OCI-LY1 (cell line): Measurements from ENCODE around the gene PTPDC1.

Source experiments
- H2AFZ ChIP-seq: fragments of 200-600 bp; sonication (generic), shearing (Covaris generic); 2 replicates; pipeline ENCODE4 v1.6.0; 2014; ENCODE audit warnings: antibody characterized with exemption, mild to moderate bottlenecking, low read length
- H3F3A ChIP-seq: fragments of 200-600 bp; sonication (generic), shearing (Covaris generic); 2 replicates; pipeline ENCODE4 v1.6.0; 2014; ENCODE audit warnings: mild to moderate bottlenecking, antibody characterized with exemption, low read length, moderate library complexity; ENCODE audit not compliant: insufficient read depth
- H3K27ac ChIP-seq: fragments of 200-600 bp; sonication (generic); 2 replicates; pipeline ENCODE4 v1.5.1; 2014; ENCODE audit warnings: low read length, mixed run types, mild to moderate bottlenecking, low read depth; ENCODE audit not compliant: poor library complexity, severe bottlenecking
- H3K27me3 ChIP-seq: fragments of 200-600 bp; sonication (generic); 2 replicates; pipeline ENCODE4 v1.6.0; 2014; ENCODE audit warnings: antibody characterized with exemption, mild to moderate bottlenecking, low read length, moderate library complexity; ENCODE audit not compliant: insufficient read depth
- H3K36me3 ChIP-seq: fragments of 200-600 bp; sonication (generic); 2 replicates; pipeline ENCODE4 v1.6.1; 2014; ENCODE audit warnings: mild to moderate bottlenecking, antibody characterized with exemption, low read length, moderate library complexity, mixed read lengths; ENCODE audit not compliant: insufficient read depth
- H3K4me1 ChIP-seq: fragments of 200-600 bp; sonication (generic); 2 replicates; pipeline ENCODE4 v1.5.1; 2014; ENCODE audit warnings: mild to moderate bottlenecking, low read length, moderate library complexity; ENCODE audit not compliant: insufficient read depth, severe bottlenecking
- H3K4me2 ChIP-seq: fragments of 200-600 bp; sonication (generic), shearing (Covaris generic); 2 replicates; pipeline ENCODE4 v1.6.1; 2014; ENCODE audit warnings: low read length
- H3K4me3 ChIP-seq: fragments of 200-600 bp; sonication (generic); 2 replicates; pipeline ENCODE4 v1.5.1; 2014; ENCODE audit warnings: low read length, low read depth, mild to moderate bottlenecking, mixed read lengths; ENCODE audit not compliant: poor library complexity, severe bottlenecking
- H3K79me2 ChIP-seq: fragments of 200-600 bp; shearing (Covaris generic); 2 replicates; pipeline ENCODE4 v1.6.1; 2016; ENCODE audit warnings: mixed run types, low read length, mixed read lengths; ENCODE audit not compliant: insufficient read depth
- H3K9ac ChIP-seq: fragments of 200-600 bp; sonication (generic), shearing (Covaris generic); 2 replicates; pipeline ENCODE4 v1.6.1; 2014; ENCODE audit warnings: mild to moderate bottlenecking, low read length, mixed read lengths
- H3K9me2 ChIP-seq: fragments of 200-600 bp; sonication (generic), shearing (Covaris generic); 2 replicates; pipeline ENCODE4 v1.6.1; 2014; ENCODE audit warnings: low read depth, mild to moderate bottlenecking, low read length, mixed read lengths
- H3K9me3 ChIP-seq: fragments of 200-600 bp; shearing (Covaris generic); 2 replicates; pipeline ENCODE4 v1.6.1; 2014; ENCODE audit warnings: low read length, mixed read lengths
- H4K20me1 ChIP-seq: fragments of 200-600 bp; sonication (generic), shearing (Covaris generic); 2 replicates; pipeline ENCODE4 v1.6.0; 2016; ENCODE audit warnings: mild to moderate bottlenecking, low read length; ENCODE audit not compliant: insufficient read depth
- EZH2 ChIP-seq: fragments of 200-600 bp; sonication (generic), shearing (Covaris generic); IDR thresholded peaks from 2 replicates; pipeline ENCODE4 v1.8.0; 2017; ENCODE audit warnings: borderline replicate concordance, mixed run types, mild to moderate bottlenecking, antibody characterized with exemption, low read length, moderate library complexity, mixed read lengths
- TF ChIP-seq, protein P1 (sequence below): fragments of 200-600 bp; sonication (generic), shearing (Covaris generic); IDR thresholded peaks from 2 replicates; pipeline ENCODE4 v1.5.1; 2017; ENCODE audit warnings: mild to moderate bottlenecking, antibody characterized with exemption, low read length, moderate library complexity, mixed read lengths

Gene PTPDC1

DNA sequence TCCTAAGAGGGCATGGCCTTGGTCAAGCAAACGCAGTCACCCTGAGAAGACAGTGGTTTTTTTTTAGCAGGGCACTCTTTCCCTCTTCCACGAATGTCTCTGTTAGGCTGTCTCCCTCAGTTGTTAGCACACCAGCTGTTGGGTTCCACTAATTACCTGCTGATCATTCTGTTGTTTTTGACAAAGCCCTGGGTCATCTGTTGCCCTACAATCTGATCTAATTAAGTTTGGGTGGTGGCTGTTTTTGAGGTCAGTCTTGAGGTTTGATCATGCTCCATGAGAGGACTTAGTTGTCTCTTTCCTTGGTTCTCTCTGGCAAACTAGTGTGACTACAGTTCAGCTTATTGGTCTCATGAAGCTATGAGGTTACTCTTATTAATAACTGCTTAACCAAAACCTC is 5.0 kb upstream of the PTPDC1 start:
- Histone ChIP-seq H3K79me2 (no peaks in the 10 kb centered on the region), H3F3A (no peaks in the 10 kb centered on the region), H3K9me3 (no peaks in the 10 kb centered on the region), H3K27ac (no peak overlapping the region), H2AFZ (no peak overlapping the region), H3K4me3 (no peak overlapping the region), H3K4me2 (no peak overlapping the region), H3K27me3 (no peaks in the 10 kb centered on the region), H4K20me1 (no peaks in the 10 kb centered on the region), H3K9me2 (no peaks in the 10 kb centered on the region; the same call in 1 of the 2 replicates), H3K4me1 (no peaks in the 10 kb centered on the region), H3K9ac (no peak overlapping the region), H3K36me3 (no peaks in the 10 kb centered on the region)
- TF ChIP-seq, protein P1, sequence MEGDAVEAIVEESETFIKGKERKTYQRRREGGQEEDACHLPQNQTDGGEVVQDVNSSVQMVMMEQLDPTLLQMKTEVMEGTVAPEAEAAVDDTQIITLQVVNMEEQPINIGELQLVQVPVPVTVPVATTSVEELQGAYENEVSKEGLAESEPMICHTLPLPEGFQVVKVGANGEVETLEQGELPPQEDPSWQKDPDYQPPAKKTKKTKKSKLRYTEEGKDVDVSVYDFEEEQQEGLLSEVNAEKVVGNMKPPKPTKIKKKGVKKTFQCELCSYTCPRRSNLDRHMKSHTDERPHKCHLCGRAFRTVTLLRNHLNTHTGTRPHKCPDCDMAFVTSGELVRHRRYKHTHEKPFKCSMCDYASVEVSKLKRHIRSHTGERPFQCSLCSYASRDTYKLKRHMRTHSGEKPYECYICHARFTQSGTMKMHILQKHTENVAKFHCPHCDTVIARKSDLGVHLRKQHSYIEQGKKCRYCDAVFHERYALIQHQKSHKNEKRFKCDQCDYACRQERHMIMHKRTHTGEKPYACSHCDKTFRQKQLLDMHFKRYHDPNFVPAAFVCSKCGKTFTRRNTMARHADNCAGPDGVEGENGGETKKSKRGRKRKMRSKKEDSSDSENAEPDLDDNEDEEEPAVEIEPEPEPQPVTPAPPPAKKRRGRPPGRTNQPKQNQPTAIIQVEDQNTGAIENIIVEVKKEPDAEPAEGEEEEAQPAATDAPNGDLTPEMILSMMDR: no peak
- no peak for TF ChIP-seq EZH2

GRCh38 chr9:94080249-94080648 is 4.0 kb upstream of the PTPDC1 start:
- no peaks in the 10 kb centered on the region for H4K20me1 ChIP-seq
- H3K4me1 ChIP-seq: no peaks in the 10 kb centered on the region
- no peak overlapping the region for H3K27ac ChIP-seq
- H3K79me2 ChIP-seq: no peaks in the 10 kb centered on the region
- H2AFZ ChIP-seq: no peak overlapping the region
- no peaks in the 10 kb centered on the region for H3K9me3 ChIP-seq
- H3F3A ChIP-seq: no peaks in the 10 kb centered on the region
- no peak overlapping the region for H3K4me3 ChIP-seq
- H3K9ac ChIP-seq: no peak overlapping the region
- no peak overlapping the region for H3K4me2 ChIP-seq
- no peaks in the 10 kb centered on the region for H3K36me3 ChIP-seq
- TF ChIP-seq, protein P1: no peak
- no peak for TF ChIP-seq EZH2
- no peaks in the 10 kb centered on the region; the same call in 1 of the 2 replicates for H3K9me2 ChIP-seq
- no peaks in the 10 kb centered on the region for H3K27me3 ChIP-seq

GRCh38 chr9:94081435-94081834 is 2.8 kb upstream of the PTPDC1 start:
- Histone ChIP-seq H3F3A (no peaks in the 10 kb centered on the region), H3K36me3 (no peaks in the 10 kb centered on the region), H3K27me3 (no peaks in the 10 kb centered on the region), H3K9ac (no peak overlapping the region), H3K9me3 (no peaks in the 10 kb centered on the region), H3K79me2 (no peaks in the 10 kb centered on the region), H4K20me1 (no peaks in the 10 kb centered on the region), H3K4me1 (no peaks in the 10 kb centered on the region), H3K4me3 (no peak overlapping the region), H2AFZ (no peak overlapping the region), H3K4me2 (no peak overlapping the region), H3K9me2 (no peaks in the 10 kb centered on the region; the same call in 1 of the 2 replicates), H3K27ac (no peak overlapping the region)
- TF ChIP-seq EZH2: no peak
- TF ChIP-seq, protein P1: no peak
